ENCODE results near the gene NARS2.

The NARS2 gene

DNA sequence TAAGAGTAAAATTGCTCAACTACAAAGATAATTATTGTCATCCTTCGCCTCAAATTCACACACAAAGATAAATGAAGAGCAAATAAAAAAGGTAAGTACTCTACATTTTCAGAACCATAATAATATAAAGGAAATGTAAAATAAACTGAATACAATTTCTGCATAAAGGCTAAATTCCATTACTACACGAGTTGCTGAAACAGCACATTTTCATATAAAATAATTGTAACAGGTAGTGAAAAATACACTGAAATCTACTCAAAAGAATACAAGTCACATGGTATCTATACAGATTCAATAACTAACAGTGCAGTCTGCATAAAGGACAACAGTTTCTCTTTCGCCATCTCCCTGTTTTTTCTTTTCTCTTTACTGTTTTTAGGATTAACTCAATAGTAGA, 102.3 kb downstream of the NARS2 start:
- H3F3A ChIP-seq (ENCODE audit: insufficient read depth, low read length) = no peaks in the 10 kb centered on the region
- H3K36me3 ChIP-seq (replicated peaks; ENCODE audit: insufficient read depth, low read length) = no peaks in the 10 kb centered on the region
- no peaks in the 10 kb centered on the region for H3K9me2 ChIP-seq (replicated peaks; ENCODE audit: insufficient read depth, low read length)
- no peaks in the 10 kb centered on the region for H3K27me3 ChIP-seq (replicated peaks; ENCODE audit: insufficient read depth, low read length)
- H3K4me1 ChIP-seq (ENCODE audit: low read length) = no peaks in the 10 kb centered on the region
- H3K79me2 ChIP-seq (ENCODE audit: low read length) = no peaks in the 10 kb centered on the region
- H3K4me2 ChIP-seq (ENCODE audit: low read depth, low read length) = no peak overlapping the region
- TF ChIP-seq, protein P1, sequence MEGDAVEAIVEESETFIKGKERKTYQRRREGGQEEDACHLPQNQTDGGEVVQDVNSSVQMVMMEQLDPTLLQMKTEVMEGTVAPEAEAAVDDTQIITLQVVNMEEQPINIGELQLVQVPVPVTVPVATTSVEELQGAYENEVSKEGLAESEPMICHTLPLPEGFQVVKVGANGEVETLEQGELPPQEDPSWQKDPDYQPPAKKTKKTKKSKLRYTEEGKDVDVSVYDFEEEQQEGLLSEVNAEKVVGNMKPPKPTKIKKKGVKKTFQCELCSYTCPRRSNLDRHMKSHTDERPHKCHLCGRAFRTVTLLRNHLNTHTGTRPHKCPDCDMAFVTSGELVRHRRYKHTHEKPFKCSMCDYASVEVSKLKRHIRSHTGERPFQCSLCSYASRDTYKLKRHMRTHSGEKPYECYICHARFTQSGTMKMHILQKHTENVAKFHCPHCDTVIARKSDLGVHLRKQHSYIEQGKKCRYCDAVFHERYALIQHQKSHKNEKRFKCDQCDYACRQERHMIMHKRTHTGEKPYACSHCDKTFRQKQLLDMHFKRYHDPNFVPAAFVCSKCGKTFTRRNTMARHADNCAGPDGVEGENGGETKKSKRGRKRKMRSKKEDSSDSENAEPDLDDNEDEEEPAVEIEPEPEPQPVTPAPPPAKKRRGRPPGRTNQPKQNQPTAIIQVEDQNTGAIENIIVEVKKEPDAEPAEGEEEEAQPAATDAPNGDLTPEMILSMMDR (IDR thresholded peaks at IDR 0.05; ENCODE audit: low read length) = no peak
- TF ChIP-seq EZH2phosphoT487 (IDR thresholded peaks at IDR 0.05; ENCODE audit: low read length) (no peak), EZH2 (optimal IDR thresholded peaks at IDR 0.05; ENCODE audit: low read depth, low read length) (no peak)
- H3K4me3 ChIP-seq (ENCODE audit: low read length) = no peak overlapping the region
- DNase-seq = no peak
- no peak overlapping the region for H2AFZ ChIP-seq (ENCODE audit: low read length)
- H3K27ac ChIP-seq (ENCODE audit: low read length) = no peak overlapping the region
- H3K9me3 ChIP-seq (replicated peaks; ENCODE audit: insufficient read depth, low read length) = no peaks in the 10 kb centered on the region
- H3K9ac ChIP-seq (ENCODE audit: low read length) = no peak overlapping the region
- no peaks in the 10 kb centered on the region for H4K20me1 ChIP-seq (ENCODE audit: insufficient read depth, low read length)

DNA sequence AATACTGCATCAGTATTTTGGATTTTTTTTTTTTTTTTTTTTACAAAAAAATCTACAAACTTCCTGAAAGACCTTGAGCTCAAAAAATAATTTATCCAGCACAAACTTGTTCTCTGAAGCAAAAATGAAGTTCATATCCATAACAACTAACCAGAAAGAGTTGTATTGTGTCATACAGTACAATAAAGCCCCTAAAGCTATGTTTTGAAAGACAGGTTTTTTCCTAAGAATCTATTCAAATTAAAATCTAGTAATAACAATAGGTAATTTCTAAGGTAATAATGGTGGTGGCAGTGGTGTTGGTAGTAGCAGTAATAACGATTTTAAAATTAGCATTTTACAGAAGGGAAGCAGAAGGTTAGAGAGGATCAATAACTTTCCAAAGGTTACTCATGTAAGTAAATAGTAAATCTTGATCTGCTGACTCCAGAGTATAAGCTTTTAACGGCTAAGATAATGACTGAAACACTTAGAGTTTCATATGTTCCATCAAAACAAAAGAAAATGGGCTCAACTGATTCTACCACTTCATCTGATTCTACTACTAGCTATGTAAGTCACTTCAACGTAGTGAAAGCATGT, 103.7 kb downstream of the NARS2 start:
- H3K36me3 ChIP-seq (replicated peaks; ENCODE audit: insufficient read depth, low read length) = no peaks in the 10 kb centered on the region
- H4K20me1 ChIP-seq (ENCODE audit: insufficient read depth, low read length) = no peaks in the 10 kb centered on the region
- no peaks in the 10 kb centered on the region for H3K79me2 ChIP-seq (ENCODE audit: low read length)
- H3K9ac ChIP-seq (ENCODE audit: low read length) = no peak overlapping the region
- no peaks in the 10 kb centered on the region for H3K9me3 ChIP-seq (replicated peaks; ENCODE audit: insufficient read depth, low read length)
- H3F3A ChIP-seq (ENCODE audit: insufficient read depth, low read length) = peaks cover 8% of the 10 kb centered on the region
- no peaks in the 10 kb centered on the region for H3K9me2 ChIP-seq (replicated peaks; ENCODE audit: insufficient read depth, low read length)
- no peak overlapping the region for H2AFZ ChIP-seq (ENCODE audit: low read length)
- peaks cover 11% of the 10 kb centered on the region for H3K4me1 ChIP-seq (ENCODE audit: low read length)
- TF ChIP-seq, protein P1 (IDR thresholded peaks at IDR 0.05; ENCODE audit: low read length) = no peak
- no peak for TF ChIP-seq EZH2phosphoT487 (IDR thresholded peaks at IDR 0.05; ENCODE audit: low read length)
- no peak for TF ChIP-seq EZH2 (optimal IDR thresholded peaks at IDR 0.05; ENCODE audit: low read depth, low read length)
- H3K27me3 ChIP-seq (replicated peaks; ENCODE audit: insufficient read depth, low read length) = no peaks in the 10 kb centered on the region
- H3K27ac ChIP-seq (ENCODE audit: low read length) = no peak overlapping the region
- H3K4me3 ChIP-seq (ENCODE audit: low read length) = no peak overlapping the region
- no peak for DNase-seq
- no peak overlapping the region for H3K4me2 ChIP-seq (ENCODE audit: low read depth, low read length)

DNA sequence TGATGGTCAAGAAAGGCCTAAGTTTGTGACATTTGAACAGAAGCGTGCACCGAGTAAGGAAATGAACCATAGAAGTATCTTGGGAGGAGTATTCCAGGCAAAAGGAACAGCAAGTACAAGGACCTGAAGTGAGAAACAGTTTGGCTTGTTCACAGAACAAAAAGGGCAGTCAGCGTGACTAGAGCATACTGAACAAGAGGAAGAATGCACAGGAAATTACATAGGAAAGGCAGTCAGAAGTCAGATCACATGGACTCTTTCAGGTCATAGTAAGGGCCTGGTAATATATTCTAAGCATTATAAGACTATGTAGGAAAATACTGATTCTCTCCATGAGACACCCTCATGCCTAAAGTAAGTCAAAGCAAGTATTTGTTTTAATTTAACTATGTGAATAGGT, 104.8 kb downstream of the NARS2 start:
- Histone ChIP-seq H3K27me3 (replicated peaks; ENCODE audit: insufficient read depth, low read length) (no peaks in the 10 kb centered on the region), H3K79me2 (ENCODE audit: low read length) (no peaks in the 10 kb centered on the region), H4K20me1 (ENCODE audit: insufficient read depth, low read length) (no peaks in the 10 kb centered on the region), H3K9me3 (replicated peaks; ENCODE audit: insufficient read depth, low read length) (no peaks in the 10 kb centered on the region), H3K9ac (ENCODE audit: low read length) (no peak overlapping the region), H3K27ac (ENCODE audit: low read length) (no peak overlapping the region), H3K4me1 (ENCODE audit: low read length) (peaks cover 14% of the 10 kb centered on the region), H3K9me2 (replicated peaks; ENCODE audit: insufficient read depth, low read length) (no peaks in the 10 kb centered on the region), H3K4me3 (ENCODE audit: low read length) (no peak overlapping the region), H3F3A (ENCODE audit: insufficient read depth, low read length) (peaks cover 19% of the 10 kb centered on the region), H3K4me2 (ENCODE audit: low read depth, low read length) (no peak overlapping the region), H3K36me3 (replicated peaks; ENCODE audit: insufficient read depth, low read length) (no peaks in the 10 kb centered on the region), H2AFZ (ENCODE audit: low read length) (no peak overlapping the region)
- DNase-seq = no peak
- TF ChIP-seq EZH2phosphoT487 (IDR thresholded peaks at IDR 0.05; ENCODE audit: low read length) (no peak), EZH2 (optimal IDR thresholded peaks at IDR 0.05; ENCODE audit: low read depth, low read length) (no peak)
- TF ChIP-seq, protein P1 (IDR thresholded peaks at IDR 0.05; ENCODE audit: low read length) = no peak
